ENCODE data around the gene L3MBTL3.

DNA sequence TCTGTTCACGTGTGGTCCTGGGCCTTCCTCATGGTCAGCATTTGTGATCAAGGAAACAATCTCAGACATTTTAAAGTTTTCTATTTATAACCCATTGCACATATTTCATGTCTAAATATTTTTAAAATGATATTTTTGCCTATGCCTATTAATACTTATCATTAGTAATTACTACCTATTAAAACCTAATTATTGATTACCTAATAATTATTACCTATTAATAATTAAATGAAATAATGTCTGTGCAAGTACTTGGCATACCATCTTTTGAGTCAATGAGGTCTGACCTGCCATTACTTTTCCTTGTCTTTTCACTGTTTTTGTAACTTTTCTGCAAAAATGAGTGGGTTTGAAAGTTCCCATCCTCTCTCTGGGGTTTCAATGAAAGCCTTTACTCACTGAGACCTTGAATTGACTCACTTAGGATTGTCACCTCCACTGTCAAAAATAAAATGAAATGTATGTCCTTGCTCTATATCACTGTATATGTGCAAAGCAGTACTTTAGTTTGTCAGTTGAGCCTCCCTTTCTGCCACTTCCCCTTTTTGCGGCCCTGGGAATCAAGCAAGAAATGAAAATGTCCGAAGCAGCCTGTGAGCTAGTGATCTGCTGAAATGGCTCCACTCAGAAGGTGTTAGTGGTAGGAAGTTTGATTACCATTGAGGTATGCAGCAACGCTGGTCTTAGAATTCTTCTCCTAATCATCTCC lies 87.8 kb downstream of the L3MBTL3 start:
- TF ChIP-seq CTCF (IDR thresholded peaks at IDR 0.05) (no peak), POLR2A (IDR thresholded peaks at IDR 0.05) (no peak), POLR2AphosphoS5 (IDR thresholded peaks at IDR 0.05; ENCODE audit: insufficient read depth in 1 of 2, low read depth in 1 of 2) (no peak)
